Thyroid gland (tissue), 4 donors: ENCODE data around the gene PYGM. TPM values are rescaled to one million over a fixed set of nuclear protein-coding genes. Genes with fewer than 3 reads are reported as not detected.

Experiments
- DNase-seq, 2 donors: peaks; one replicate each; pipeline ENCODE4 v3.0.0-alpha.2; 2019
- H3K27ac ChIP-seq, 3 donors: fragments of 200-600 bp; sonication (generic); 1 replicate in 2 of 3; 2 replicates in 1 of 3; pipeline ENCODE4 v1.5.1; 2016 to 2019; ENCODE audit warnings: mild to moderate bottlenecking in 1 of 3, moderate library complexity in 1 of 3
- H3K27me3 ChIP-seq: fragments of 200-600 bp; sonication (generic); one replicate; pipeline ENCODE4 v1.5.1; 2019
- H3K36me3 ChIP-seq, 2 donors: fragments of 200-600 bp; sonication (generic); one replicate each; pipeline ENCODE4 v1.5.1; 2016 to 2019
- H3K4me1 ChIP-seq, 2 donors: fragments of 200-600 bp; sonication (generic); one replicate each; pipeline ENCODE4 v1.5.1; 2017 to 2019
- H3K4me3 ChIP-seq, 3 donors: fragments of 200-600 bp; sonication (generic); replicated peaks in 1 of 3; 1 replicate in 2 of 3; 2 replicates in 1 of 3; pipeline ENCODE4 v1.5.1; 2016; ENCODE audit warnings: mild to moderate bottlenecking in 1 of 3
- H3K9me3 ChIP-seq: fragments of 200-600 bp; sonication (generic); one replicate; pipeline ENCODE4 v1.5.1; 2017
- CTCF ChIP-seq, 6 experiments: fragments of 200-600 bp in 3 of 6; fragments of 450-650 bp in 3 of 6; sonication (generic) in 3 of 6; IDR thresholded peaks; one replicate each; pipeline ENCODE4 v1.5.1; 2016 to 2019; ENCODE audit warnings: antibody characterized with exemption in 6 of 6, mild to moderate bottlenecking in 2 of 6, inconsistent platforms in 1 of 6, moderate library complexity in 1 of 6
- POLR2A ChIP-seq, 2 donors: fragments of 450-650 bp; IDR thresholded peaks; one replicate each; pipeline ENCODE4 v1.6.1; 2017; ENCODE audit warnings: antibody characterized with exemption in 2 of 2, mild to moderate bottlenecking in 2 of 2, moderate library complexity in 1 of 2
- WGBS, 2 donors: methylation state at CpG; one replicate each; pipeline ENCODE4 v1.1.5; 2017; 5-methylcytosine and 5-hydroxymethylcytosine counted together
- intact Hi-C: fragments of 100-400 bp; cut with DNase I; formaldehyde crosslinking; loops from one replicate; pipeline ENCODE4 v1.15.1; 2023
- total RNA-seq, 4 donors: library from RNA; depleted of rRNA; stranded (reverse); fragments of >200 nt; gene quantifications; one replicate each; pipeline ENCODE4 v1.2.3, GENCODE V29; 2016

PYGM gene
- total RNA-seq, 4 donors from 2014 or later, result 4.3 to 14.8 (median 6.7) TPM

- no peak overlapping the region for H3K27ac ChIP-seq
- no peak overlapping the region for H3K4me3 ChIP-seq
- no peaks in the 10 kb centered on the region for H3K4me1 ChIP-seq
- no peaks in the 10 kb centered on the region for H3K27me3 ChIP-seq
- 82 to 88% methylated on average over 1 of the region's 1 CpG for WGBS, 2 donors
- intact Hi-C loops, result no loop called here
- no peak for DNase-seq
- no peaks in the 10 kb centered on the region for H3K36me3 ChIP-seq
- no peaks in the 10 kb centered on the region for H3K9me3 ChIP-seq
- TF ChIP-seq CTCF (IDR thresholded peaks at IDR 0.05), result no peak
- no peak for TF ChIP-seq POLR2A (IDR thresholded peaks at IDR 0.05)
Measured at GRCh38 chr11:64698427-64698826, 61.3 kb downstream of the PYGM start.

DNA sequence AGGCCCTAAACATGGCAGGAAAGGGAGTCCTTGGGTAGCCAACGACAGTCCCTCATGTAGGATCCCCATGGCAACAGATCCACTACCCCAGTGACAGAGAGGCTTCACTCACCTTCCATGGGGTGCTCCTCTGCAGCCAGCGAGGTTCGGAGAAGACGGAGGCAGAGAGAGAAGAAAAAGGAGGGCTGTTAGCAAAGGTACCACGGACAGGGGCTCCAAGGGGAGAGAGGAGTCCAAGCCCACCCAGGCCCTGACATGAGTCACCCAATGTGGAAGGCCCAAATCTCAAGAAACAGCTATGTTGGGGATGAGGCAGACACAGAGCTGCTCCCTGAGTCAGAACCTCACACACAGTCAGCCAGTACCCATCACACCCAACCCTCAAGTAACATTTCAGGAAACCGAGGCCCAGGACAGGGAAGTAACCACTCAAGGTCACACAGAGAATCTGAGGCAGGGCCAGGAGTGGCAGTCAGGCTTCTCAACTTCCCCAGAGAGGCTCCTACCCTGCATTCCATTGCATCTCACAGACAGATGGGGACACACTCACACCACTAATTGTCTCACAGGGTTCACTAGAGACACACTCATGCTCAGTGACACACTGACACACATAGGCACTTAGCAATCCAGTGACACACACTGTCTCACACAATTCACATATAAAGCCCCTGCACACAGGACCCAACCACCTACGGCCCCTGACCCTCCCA lies 62.0 kb downstream of the PYGM start:
- Histone ChIP-seq H3K27ac (no peak overlapping the region), H3K9me3 (no peaks in the 10 kb centered on the region), H3K4me3 (no peak overlapping the region), H3K36me3 (no peaks in the 10 kb centered on the region), H3K27me3 (no peaks in the 10 kb centered on the region), H3K4me1 (no peaks in the 10 kb centered on the region)
- no peak for DNase-seq
- TF ChIP-seq CTCF (IDR thresholded peaks at IDR 0.05), result no peak
- TF ChIP-seq POLR2A (IDR thresholded peaks at IDR 0.05), result no peak
- 76 to 77% methylated on average over 7 of the region's 7 CpGs for WGBS, 2 donors
- intact Hi-C loops, result no loop called here

Other genes with a start within 250 kb of the PYGM start
- gene SLC22A11, start 204.0 kb downstream of the PYGM start, total RNA-seq, result not detected
- not detected for gene SLC22A12, start 168.8 kb downstream of the PYGM start, total RNA-seq
- 10 to 100 TPM in 1 of 4 donors, 1 to 10 TPM in 3; 2.0 to 12.3 (median 4.8) TPM for gene NRXN2, start 36.8 kb downstream of the PYGM start, total RNA-seq
- gene RASGRP2, start 15.8 kb downstream of the PYGM start, total RNA-seq, result 1 to 10 TPM; 2.8 to 8.9 (median 6.6) TPM
- gene SF1, start 18.6 kb upstream of the PYGM start, total RNA-seq, result 100 to 1,000 TPM; 171 to 419 (median 297) TPM
- gene MAP4K2, start 43.2 kb upstream of the PYGM start, total RNA-seq, result 10 to 100 TPM; 35.5 to 77.8 (median 37.5) TPM
- gene MEN1, start 50.6 kb upstream of the PYGM start, total RNA-seq, result 10 to 100 TPM; 23.5 to 31.5 (median 25.1) TPM
- gene CDC42BPG, start 84.7 kb upstream of the PYGM start, total RNA-seq, result 10 to 100 TPM in 2 of 4 donors, 1 to 10 TPM in 2; 7.8 to 13.9 (median 10.2) TPM
- gene EHD1, start 118.6 kb upstream of the PYGM start, total RNA-seq, result 10 to 100 TPM; 53.5 to 90.7 (median 67.4) TPM
- 10 to 100 TPM; 19.5 to 43.1 (median 36.7) TPM for gene ATG2A, start 157.2 kb upstream of the PYGM start, total RNA-seq
- gene PPP2R5B, start 164.7 kb upstream of the PYGM start, total RNA-seq, result 10 to 100 TPM; 14.8 to 30.1 (median 21.7) TPM
- gene GPHA2, start 175.9 kb upstream of the PYGM start, total RNA-seq, result under 1 TPM in 1 of 4 donors, not detected in 3; 0.94 TPM
- gene MAJIN, start 212.1 kb upstream of the PYGM start, total RNA-seq, result under 1 TPM in 1 of 4 donors, not detected in 3; 0.27 TPM
- 1 to 10 TPM; 1.2 to 9.1 (median 2.3) TPM for gene BATF2, start 237.0 kb upstream of the PYGM start, total RNA-seq